Measurements from ENCODE around the gene ERLEC1.

ERLEC1 gene

GRCh38 chr2:53856272-53856671, 69.4 kb downstream of the ERLEC1 start:
- in situ Hi-C loops (cut with HindIII; ENCODE audit: low sequenced_read_pairs): no loop called here
- H3K4me3 ChIP-seq (ENCODE audit: low read depth, low read length): no peak overlapping the region
- no peak for DNase-seq (ENCODE audit: low read depth)
- TF ChIP-seq CTCF (IDR thresholded peaks at IDR 0.05; ENCODE audit: low read depth, low read length, missing control alignments): no peak

- DNase-seq (ENCODE audit: low read depth): no peak
- peak within 1 kb of the TSS; percentile 49 for H3K4me3 ChIP-seq (ENCODE audit: low read depth, low read length)
- no peak for TF ChIP-seq CTCF (IDR thresholded peaks at IDR 0.05; ENCODE audit: low read depth, low read length, missing control alignments)
- in situ Hi-C loops (cut with HindIII; ENCODE audit: low sequenced_read_pairs): no loop called here
These were observed 72.7 kb downstream of the ERLEC1 start, which contains the start of gene GPR75 for GRCh38 chr2:53859206-53860181. GPR75 (minus strand) TSS chr2:53859967; CDS start chr2:53854756, 5,211 bp downstream.

GRCh38 chr2:53861824-53862223, 75.0 kb downstream of the ERLEC1 start:
- no peak for DNase-seq (ENCODE audit: low read depth)
- no peak overlapping the region for H3K4me3 ChIP-seq (ENCODE audit: low read depth, low read length)
- no peak for TF ChIP-seq CTCF (IDR thresholded peaks at IDR 0.05; ENCODE audit: low read depth, low read length, missing control alignments)
- in situ Hi-C loops (cut with HindIII; ENCODE audit: low sequenced_read_pairs): no loop called here

- TF ChIP-seq CTCF (IDR thresholded peaks at IDR 0.05; ENCODE audit: low read depth, low read length, missing control alignments): no peak
- in situ Hi-C loops (cut with HindIII; ENCODE audit: low sequenced_read_pairs): no loop called here
- no peak overlapping the region for H3K4me3 ChIP-seq (ENCODE audit: low read depth, low read length)
- no peak for DNase-seq (ENCODE audit: low read depth)
These were observed 76.8 kb downstream of the ERLEC1 start for GRCh38 chr2:53863538-53864227.

GRCh38 chr2:53865264-53865663, 78.4 kb downstream of the ERLEC1 start:
- DNase-seq (ENCODE audit: low read depth): no peak
- no peak for TF ChIP-seq CTCF (IDR thresholded peaks at IDR 0.05; ENCODE audit: low read depth, low read length, missing control alignments)
- no peak overlapping the region for H3K4me3 ChIP-seq (ENCODE audit: low read depth, low read length)
- in situ Hi-C loops (cut with HindIII; ENCODE audit: low sequenced_read_pairs): no loop called here

- in situ Hi-C loops (cut with HindIII; ENCODE audit: low sequenced_read_pairs): no loop called here
- no peak for DNase-seq (ENCODE audit: low read depth)
- no peak overlapping the region for H3K4me3 ChIP-seq (ENCODE audit: low read depth, low read length)
- no peak for TF ChIP-seq CTCF (IDR thresholded peaks at IDR 0.05; ENCODE audit: low read depth, low read length, missing control alignments)
These were observed 79.1 kb downstream of the ERLEC1 start for GRCh38 chr2:53865962-53866361.

Data from astrocyte of the cerebellum (primary cell).